ENCODE results near the gene ANGPTL4. TPM values are rescaled to one million over a fixed set of nuclear protein-coding genes. Genes with fewer than 3 reads are reported as not detected.

Gene ANGPTL4
- total and polyA plus RNA-seq, 7 experiments from 2014 or later, result 1.1 TPM; not detected in 6

- POLR2A ChIA-PET, result interaction anchor here (0.6 kb wide), 1 partner anchor 192 kb away, joined by 4 read pairs; no protein-coding TSS in a partner anchor
- DNase-seq (no peak), ATAC-seq (no peak)
- H3K4me3 Mint-ChIP-seq, result peak overlapping the region in 1 of 10 donors; percentile 36
- peaks cover 0 to 8% (median 4%) of the 10 kb centered on the region in 5 donors for H3K36me3 Mint-ChIP-seq
- H3K4me3 ChIP-seq (ENCODE audit: low read length), result no peak overlapping the region
- peaks cover 21 to 43% (median 39%) of the 10 kb centered on the region in 7 donors for H3K4me1 Mint-ChIP-seq
- peaks cover 3 to 8% of the 10 kb centered on the region in 2 donors for H3K4me1 ChIP-seq (ENCODE audit: control insufficient read depth in 2 of 2, insufficient read depth in 2 of 2, low read length in 2 of 2)
- peaks cover 0 to 32% (median 3%) of the 10 kb centered on the region in 3 experiments for H3K36me3 ChIP-seq (ENCODE audit: control insufficient read depth in 2 of 3, insufficient read depth in 3 of 3, low read length in 3 of 3)
- H3K27ac ChIP-seq (ENCODE audit: low read depth, low read length), result no peak overlapping the region
- intact Hi-C loops (cut with micrococcal nuclease), result loop anchor here (1.0 kb wide), 1 partner anchor 42 kb away; no protein-coding TSS in a partner anchor
- no peaks in the 10 kb centered on the region for H3K27me3 ChIP-seq (ENCODE audit: control insufficient read depth in 2 of 2, insufficient read depth in 2 of 2, low read length in 2 of 2)
- CTCF ChIA-PET, result interaction anchor here (0.6 kb wide), 1 partner anchor 183 kb away, joined by 3 read pairs; no protein-coding TSS in a partner anchor
- H3K9me3 ChIP-seq (ENCODE audit: control insufficient read depth in 2 of 3, low read length in 3 of 3), result no peaks in the 10 kb centered on the region
- peaks cover 0 to 2% (median 0%) of the 10 kb centered on the region in 11 donors for H3K9me3 Mint-ChIP-seq
- H3K27ac Mint-ChIP-seq, result peak overlapping the region in 7 of 9 donors; percentile 1 to 76 (median 17)
- no peaks in the 10 kb centered on the region for H3K27me3 Mint-ChIP-seq
Measured at GRCh38 chr19:8396185-8396562, 32.2 kb downstream of the ANGPTL4 start.

GRCh38 chr19:8396563-8397203, 32.7 kb downstream of the ANGPTL4 start:
- peak; percentile 93 for ATAC-seq
- POLR2A ChIA-PET, result no interaction called here

GRCh38 chr19:8397271-8397670, 33.3 kb downstream of the ANGPTL4 start:
- no peak overlapping the region for H3K4me3 Mint-ChIP-seq
- Histone ChIP-seq H3K36me3 (ENCODE audit: control insufficient read depth in 2 of 3, insufficient read depth in 3 of 3, low read length in 3 of 3) (peaks cover 0 to 40% (median 9%) of the 10 kb centered on the region in 3 experiments), H3K27ac (ENCODE audit: low read depth, low read length) (no peak overlapping the region), H3K4me3 (ENCODE audit: low read length) (no peak overlapping the region), H3K27me3 (ENCODE audit: control insufficient read depth in 2 of 2, insufficient read depth in 2 of 2, low read length in 2 of 2) (no peaks in the 10 kb centered on the region), H3K4me1 (ENCODE audit: control insufficient read depth in 2 of 2, insufficient read depth in 2 of 2, low read length in 2 of 2) (peaks cover 0 to 4% of the 10 kb centered on the region in 2 donors), H3K9me3 (ENCODE audit: control insufficient read depth in 2 of 3, low read length in 3 of 3) (no peaks in the 10 kb centered on the region)
- no peaks in the 10 kb centered on the region for H3K27me3 Mint-ChIP-seq
- H3K9me3 Mint-ChIP-seq, result peaks cover 0 to 2% (median 0%) of the 10 kb centered on the region in 11 donors
- POLR2A ChIA-PET, result no interaction called here
- H3K27ac Mint-ChIP-seq, result peak overlapping the region in 5 of 9 donors; percentile 2 to 93 (median 73)
- ATAC-seq (no peak), DNase-seq (no peak)
- H3K4me1 Mint-ChIP-seq, result peaks cover 16 to 34% (median 29%) of the 10 kb centered on the region in 7 donors
- H3K36me3 Mint-ChIP-seq, result peaks cover 0 to 8% (median 4%) of the 10 kb centered on the region in 5 donors
- intact Hi-C loops (cut with micrococcal nuclease), result no loop called here
- CTCF ChIA-PET, result interaction anchor here (2.7 kb wide), 1 partner anchor 44 kb away, joined by 12 read pairs; no protein-coding TSS in a partner anchor

More at GRCh38 chr19:8396563-8397203, 32.7 kb downstream of the ANGPTL4 start:
- Mint-ChIP-seq H3K36me3 (peaks cover 0 to 8% (median 4%) of the 10 kb centered on the region in 5 donors), H3K9me3 (peaks cover 0 to 2% (median 0%) of the 10 kb centered on the region in 11 donors), H3K27ac (peak overlapping the region in 8 of 9 donors; percentile 1 to 93 (median 75)), H3K4me3 (peak overlapping the region in 2 of 10 donors; percentile 29 to 58), H3K4me1 (peaks cover 18 to 40% (median 35%) of the 10 kb centered on the region in 7 donors), H3K27me3 (no peaks in the 10 kb centered on the region)
- Histone ChIP-seq H3K9me3 (ENCODE audit: control insufficient read depth in 2 of 3, low read length in 3 of 3) (no peaks in the 10 kb centered on the region), H3K36me3 (ENCODE audit: control insufficient read depth in 2 of 3, insufficient read depth in 3 of 3, low read length in 3 of 3) (peaks cover 0 to 34% (median 4%) of the 10 kb centered on the region in 3 experiments), H3K27ac (ENCODE audit: low read depth, low read length) (no peak overlapping the region), H3K4me1 (ENCODE audit: control insufficient read depth in 2 of 2, insufficient read depth in 2 of 2, low read length in 2 of 2) (peaks cover 0 to 8% of the 10 kb centered on the region in 2 donors), H3K27me3 (ENCODE audit: control insufficient read depth in 2 of 2, insufficient read depth in 2 of 2, low read length in 2 of 2) (no peaks in the 10 kb centered on the region), H3K4me3 (ENCODE audit: low read length) (no peak overlapping the region)
- CTCF ChIA-PET, result interaction anchor here (2.7 kb wide), 1 partner anchor 43 kb away, joined by 12 read pairs; no protein-coding TSS in a partner anchor
- intact Hi-C loops (cut with micrococcal nuclease), result loop anchor here (1.0 kb wide), 1 partner anchor 42 kb away; no protein-coding TSS in a partner anchor
- DNase-seq, result peak; percentile 36 to 72 (median 54)

GRCh38 chr19:8397746-8398310, 33.9 kb downstream of the ANGPTL4 start:
- POLR2A ChIA-PET, result interaction anchor here (0.6 kb wide), 1 partner anchor 15 kb away, joined by 5 read pairs; the partner anchor contains the start of gene MARCHF2
- H3K27me3 ChIP-seq (ENCODE audit: control insufficient read depth in 2 of 2, insufficient read depth in 2 of 2, low read length in 2 of 2), result no peaks in the 10 kb centered on the region
- no peaks in the 10 kb centered on the region for H3K27me3 Mint-ChIP-seq

GRCh38 chr19:8398311-8398771, 34.4 kb downstream of the ANGPTL4 start:
- ChIA-PET POLR2A (interaction anchor here (0.6 kb wide), 1 partner anchor 15 kb away, joined by 5 read pairs; the partner anchor contains the start of gene MARCHF2), CTCF (interaction anchor here (0.8 to 2.7 kb wide), 2 partner anchors 15 to 45 kb away, joined by 3 to 12 read pairs; partner anchors contain the start of gene MARCHF2)
- peaks cover 16 to 26% (median 21%) of the 10 kb centered on the region in 7 donors for H3K4me1 Mint-ChIP-seq
- H3K36me3 ChIP-seq (ENCODE audit: control insufficient read depth in 2 of 3, insufficient read depth in 3 of 3, low read length in 3 of 3), result peaks cover 0 to 51% (median 10%) of the 10 kb centered on the region in 3 experiments
- no peak overlapping the region for H3K4me3 ChIP-seq (ENCODE audit: low read length)
- no peaks in the 10 kb centered on the region for H3K9me3 ChIP-seq (ENCODE audit: control insufficient read depth in 2 of 3, low read length in 3 of 3)
- H3K36me3 Mint-ChIP-seq, result peaks cover 0 to 8% (median 4%) of the 10 kb centered on the region in 5 donors
- peak overlapping the region; percentile 14 for H3K27ac ChIP-seq (ENCODE audit: low read depth, low read length)
- no peak overlapping the region for H3K27ac Mint-ChIP-seq
- H3K27me3 Mint-ChIP-seq, result no peaks in the 10 kb centered on the region
- H3K4me3 Mint-ChIP-seq, result no peak overlapping the region
- intact Hi-C loops (cut with micrococcal nuclease), result no loop called here
- no peak for ATAC-seq
- no peaks in the 10 kb centered on the region for H3K27me3 ChIP-seq (ENCODE audit: control insufficient read depth in 2 of 2, insufficient read depth in 2 of 2, low read length in 2 of 2)
- H3K4me1 ChIP-seq (ENCODE audit: control insufficient read depth in 2 of 2, insufficient read depth in 2 of 2, low read length in 2 of 2), result peaks cover 0 to 4% of the 10 kb centered on the region in 2 donors
- no peak for DNase-seq
- H3K9me3 Mint-ChIP-seq, result peaks cover 0 to 2% (median 0%) of the 10 kb centered on the region in 11 donors

More at GRCh38 chr19:8397746-8398310, 33.9 kb downstream of the ANGPTL4 start:
- DNase-seq, result no peak
- no peak overlapping the region for H3K4me3 Mint-ChIP-seq
- Histone ChIP-seq H3K36me3 (ENCODE audit: control insufficient read depth in 2 of 3, insufficient read depth in 3 of 3, low read length in 3 of 3) (peaks cover 0 to 46% (median 10%) of the 10 kb centered on the region in 3 experiments), H3K4me3 (ENCODE audit: low read length) (no peak overlapping the region), H3K9me3 (ENCODE audit: control insufficient read depth in 2 of 3, low read length in 3 of 3) (no peaks in the 10 kb centered on the region), H3K4me1 (ENCODE audit: control insufficient read depth in 2 of 2, insufficient read depth in 2 of 2, low read length in 2 of 2) (peaks cover 0 to 4% of the 10 kb centered on the region in 2 donors), H3K27ac (ENCODE audit: low read depth, low read length) (no peak overlapping the region)
- ATAC-seq, result no peak
- H3K36me3 Mint-ChIP-seq, result peaks cover 0 to 8% (median 4%) of the 10 kb centered on the region in 5 donors
- peak overlapping the region in 1 of 9 donors; percentile 2 for H3K27ac Mint-ChIP-seq
- intact Hi-C loops (cut with micrococcal nuclease), result no loop called here
- CTCF ChIA-PET, result interaction anchor here (2.7 kb wide), 1 partner anchor 44 kb away, joined by 12 read pairs; no protein-coding TSS in a partner anchor
- H3K9me3 Mint-ChIP-seq, result peaks cover 0 to 2% (median 0%) of the 10 kb centered on the region in 11 donors
- H3K4me1 Mint-ChIP-seq, result peaks cover 16 to 30% (median 25%) of the 10 kb centered on the region in 7 donors

- no peak for ATAC-seq
Measured at GRCh38 chr19:8399681-8400188, 35.8 kb downstream of the ANGPTL4 start.

More at GRCh38 chr19:8399681-8400188, 35.8 kb downstream of the ANGPTL4 start:
- no peaks in the 10 kb centered on the region for H3K27me3 ChIP-seq (ENCODE audit: control insufficient read depth in 2 of 2, insufficient read depth in 2 of 2, low read length in 2 of 2)
- Mint-ChIP-seq H3K4me3 (no peak overlapping the region), H3K27me3 (no peaks in the 10 kb centered on the region), H3K4me1 (peaks cover 15 to 24% (median 23%) of the 10 kb centered on the region in 7 donors), H3K36me3 (peaks cover 0 to 10% (median 4%) of the 10 kb centered on the region in 5 donors), H3K27ac (no peak overlapping the region), H3K9me3 (peaks cover 0 to 2% (median 0%) of the 10 kb centered on the region in 11 donors)
- H3K36me3 ChIP-seq (ENCODE audit: control insufficient read depth in 2 of 3, insufficient read depth in 3 of 3, low read length in 3 of 3), result peaks cover 0 to 65% (median 10%) of the 10 kb centered on the region in 3 experiments
- no peaks in the 10 kb centered on the region for H3K9me3 ChIP-seq (ENCODE audit: control insufficient read depth in 2 of 3, low read length in 3 of 3)
- no peak for DNase-seq
- ChIA-PET POLR2A (no interaction called here), CTCF (no interaction called here)
- H3K4me1 ChIP-seq (ENCODE audit: control insufficient read depth in 2 of 2, insufficient read depth in 2 of 2, low read length in 2 of 2), result peaks cover 0 to 4% of the 10 kb centered on the region in 2 donors
- no peak overlapping the region for H3K4me3 ChIP-seq (ENCODE audit: low read length)
- intact Hi-C loops (cut with micrococcal nuclease), result no loop called here
- no peak overlapping the region for H3K27ac ChIP-seq (ENCODE audit: low read depth, low read length)

All from naive thymus-derived CD4-positive, alpha-beta T cell (primary cell).